Left ventricle myocardium inferior (tissue), 1 donor: ENCODE data around the gene PTH2. TPM values are rescaled to one million over a fixed set of nuclear protein-coding genes. Genes with fewer than 3 reads are reported as not detected.

Experiments used
- DNase-seq: peaks from one replicate; pipeline ENCODE4 v3.0.0-alpha.2; 2020
- H3K27ac ChIP-seq: fragments of 200-600 bp; replicated peaks from 2 replicates; pipeline ENCODE4 v1.8.0; 2021
- H3K27me3 ChIP-seq: fragments of 200-600 bp; 2 replicates; pipeline ENCODE4 v1.8.0; 2021; ENCODE audit warnings: low read depth
- H3K36me3 ChIP-seq: fragments of 200-600 bp; 2 replicates; pipeline ENCODE4 v1.8.0; 2021
- H3K4me1 ChIP-seq: fragments of 200-600 bp; 2 replicates; pipeline ENCODE4 v1.8.0; 2021
- H3K4me3 ChIP-seq: fragments of 200-600 bp; 2 replicates; pipeline ENCODE4 v1.8.0; 2021; ENCODE audit warnings: mild to moderate bottlenecking, moderate library complexity
- H3K9me3 ChIP-seq: fragments of 200-600 bp; replicated peaks from 2 replicates; pipeline ENCODE4 v1.8.0; 2021
- intact Hi-C: fragments of 100-400 bp; cut with micrococcal nuclease; formaldehyde crosslinking; loops from one replicate; pipeline ENCODE4 v1.11.0; 2022
- total RNA-seq: library from RNA; stranded (reverse); fragmentation: NEBNext Ultra II Directional; extraction: Animal tissue kit (Norgen Biotek cat#: 25700); gene quantifications from one replicate; pipeline ENCODE4 v1.2.1, GENCODE V29; 2021
- TF ChIP-seq, protein P1 (sequence below): fragments of 200-600 bp; IDR thresholded peaks from 2 replicates; pipeline ENCODE4 v1.8.0; 2021; ENCODE audit warnings: antibody characterized with exemption, mild to moderate bottlenecking, borderline replicate concordance
- donor health status: DM: no; HTN: yes; CAD: no; lungs with severe emphysema.

Gene PTH2
- total RNA-seq, 1 donor from 2014 or later = not detected

DNA sequence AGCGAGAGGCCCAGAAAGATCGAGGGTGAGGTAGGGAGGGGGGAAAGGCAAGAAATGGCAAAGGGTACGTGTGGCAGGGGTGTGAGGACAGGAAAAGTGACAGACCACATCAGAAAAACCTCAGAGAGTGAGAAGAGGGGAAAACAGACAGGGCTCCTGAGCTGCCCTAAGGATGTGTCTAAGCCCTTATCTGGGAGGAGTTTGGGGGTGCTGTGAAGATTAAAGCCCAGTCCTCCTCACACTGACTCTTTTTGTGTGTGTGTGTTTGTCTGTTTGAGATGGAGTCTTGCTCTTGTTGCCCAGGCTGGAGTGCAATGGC is 703 bp upstream of the PTH2 start:
- DNase-seq = no peak
- H3K9me3 ChIP-seq = no peaks in the 10 kb centered on the region
- intact Hi-C loops = no loop called here
- no peaks in the 10 kb centered on the region for H3K36me3 ChIP-seq
- H3K27me3 ChIP-seq = peaks cover 100% of the 10 kb centered on the region
- H3K27ac ChIP-seq = no peak overlapping the region
- TF ChIP-seq, protein P1, sequence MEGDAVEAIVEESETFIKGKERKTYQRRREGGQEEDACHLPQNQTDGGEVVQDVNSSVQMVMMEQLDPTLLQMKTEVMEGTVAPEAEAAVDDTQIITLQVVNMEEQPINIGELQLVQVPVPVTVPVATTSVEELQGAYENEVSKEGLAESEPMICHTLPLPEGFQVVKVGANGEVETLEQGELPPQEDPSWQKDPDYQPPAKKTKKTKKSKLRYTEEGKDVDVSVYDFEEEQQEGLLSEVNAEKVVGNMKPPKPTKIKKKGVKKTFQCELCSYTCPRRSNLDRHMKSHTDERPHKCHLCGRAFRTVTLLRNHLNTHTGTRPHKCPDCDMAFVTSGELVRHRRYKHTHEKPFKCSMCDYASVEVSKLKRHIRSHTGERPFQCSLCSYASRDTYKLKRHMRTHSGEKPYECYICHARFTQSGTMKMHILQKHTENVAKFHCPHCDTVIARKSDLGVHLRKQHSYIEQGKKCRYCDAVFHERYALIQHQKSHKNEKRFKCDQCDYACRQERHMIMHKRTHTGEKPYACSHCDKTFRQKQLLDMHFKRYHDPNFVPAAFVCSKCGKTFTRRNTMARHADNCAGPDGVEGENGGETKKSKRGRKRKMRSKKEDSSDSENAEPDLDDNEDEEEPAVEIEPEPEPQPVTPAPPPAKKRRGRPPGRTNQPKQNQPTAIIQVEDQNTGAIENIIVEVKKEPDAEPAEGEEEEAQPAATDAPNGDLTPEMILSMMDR = no peak
- peaks cover 53% of the 10 kb centered on the region for H3K4me1 ChIP-seq
- no peak overlapping the region for H3K4me3 ChIP-seq

DNA sequence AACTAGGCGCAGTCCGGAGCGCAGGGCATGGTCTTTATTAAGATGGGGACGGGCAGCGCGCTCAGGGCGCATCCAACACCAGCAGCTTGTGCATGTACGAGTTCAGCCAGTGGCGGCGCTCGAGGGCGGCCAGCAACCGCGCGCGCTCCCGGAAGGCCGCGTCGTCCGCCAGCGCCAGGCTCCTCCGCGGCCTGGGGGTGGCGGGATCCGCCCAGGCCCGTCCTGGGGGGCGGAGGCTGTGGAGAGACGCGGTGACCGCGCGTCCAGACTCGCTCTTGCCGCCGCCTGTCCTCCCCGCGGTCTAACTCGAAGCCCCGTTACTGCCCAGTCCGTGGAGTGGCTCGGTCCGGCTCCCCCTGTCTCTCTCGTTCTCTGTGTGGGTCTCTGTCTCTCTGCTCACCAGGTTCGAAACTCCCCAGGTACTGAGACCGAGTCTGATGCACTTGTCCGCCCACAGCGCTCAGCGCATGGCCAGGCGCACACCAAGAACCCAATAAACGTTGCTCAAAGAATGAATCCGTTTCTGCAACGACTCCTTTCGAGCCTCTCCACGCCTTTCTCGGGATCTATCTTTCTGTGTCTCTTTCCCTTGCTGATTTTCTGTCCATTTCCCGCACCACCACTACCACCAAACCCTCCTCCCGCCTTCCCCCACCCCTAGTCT is 702 bp downstream of the PTH2 start:
- Histone ChIP-seq H3K36me3 (no peaks in the 10 kb centered on the region), H3K27ac (no peak overlapping the region), H3K9me3 (no peaks in the 10 kb centered on the region), H3K27me3 (peaks cover 100% of the 10 kb centered on the region), H3K4me3 (peak overlapping the region; percentile 56), H3K4me1 (peaks cover 41% of the 10 kb centered on the region)
- TF ChIP-seq, protein P1 = peak; percentile 63
- DNase-seq = peak; percentile 38
- intact Hi-C loops = no loop called here

DNA sequence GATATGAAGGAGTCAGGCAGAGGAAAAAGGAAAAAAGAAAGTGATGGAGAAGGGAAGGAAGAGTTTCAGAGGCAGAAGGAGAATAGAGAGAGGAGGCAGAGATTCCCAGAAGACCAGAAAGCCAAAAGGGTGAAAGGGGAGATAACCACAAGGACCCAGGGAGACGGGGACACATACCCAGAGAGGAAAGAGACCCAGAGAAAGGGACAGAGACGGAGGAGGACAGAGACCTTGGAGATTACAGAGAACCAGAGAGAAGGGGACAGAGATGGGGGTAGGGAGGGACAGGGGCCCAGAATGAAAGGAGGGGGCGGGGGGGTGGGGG is 1.4 kb downstream of the PTH2 start:
- Histone ChIP-seq H3K36me3 (no peaks in the 10 kb centered on the region), H3K4me1 (peaks cover 41% of the 10 kb centered on the region), H3K27ac (no peak overlapping the region), H3K9me3 (no peaks in the 10 kb centered on the region), H3K27me3 (peaks cover 100% of the 10 kb centered on the region), H3K4me3 (peak overlapping the region; percentile 56)
- no peak for DNase-seq
- intact Hi-C loops = no loop called here
- TF ChIP-seq, protein P1 = no peak

DNA sequence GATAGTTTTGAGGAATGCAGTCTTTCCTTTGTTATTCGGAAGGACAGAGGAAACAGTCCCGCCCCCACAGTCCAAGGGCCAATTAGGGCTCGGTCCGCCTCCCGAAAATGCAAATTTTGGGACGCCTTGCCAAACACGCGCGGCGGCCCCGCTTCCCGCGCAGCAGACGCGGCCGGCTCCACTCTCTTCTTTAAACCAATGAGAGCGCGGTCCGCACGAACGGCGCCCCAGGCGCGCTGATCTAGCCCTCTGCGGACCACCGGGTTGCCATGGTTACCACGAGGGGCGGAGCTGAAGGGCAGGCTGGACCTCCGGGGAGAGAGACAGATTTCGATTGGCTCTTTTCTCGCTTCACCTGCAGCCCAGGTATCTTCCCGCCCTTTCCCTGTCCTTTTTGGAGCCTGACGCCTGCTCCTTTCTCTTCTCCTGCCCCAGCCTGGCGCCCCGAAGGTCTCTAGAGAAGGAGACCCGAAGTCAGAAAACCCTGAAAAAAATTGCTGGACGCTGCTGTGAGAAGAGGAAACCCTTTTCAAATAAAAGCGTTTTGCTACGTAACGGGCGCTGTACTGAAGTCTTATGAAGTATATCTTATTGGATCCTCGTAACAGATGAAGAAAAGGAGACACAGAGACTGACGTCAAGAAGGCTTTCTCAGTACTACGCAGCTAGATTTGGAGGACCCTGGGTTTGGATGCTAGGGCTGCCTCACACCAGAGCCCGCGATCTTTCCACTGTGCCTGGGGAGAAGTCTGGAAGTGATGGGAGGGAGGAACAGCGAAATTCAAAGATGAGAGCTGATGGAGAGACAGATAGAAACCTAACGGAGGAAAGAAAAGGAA is 2.0 kb downstream of the PTH2 start:
- TF ChIP-seq, protein P1 = no peak
- peak overlapping the region; percentile 56 for H3K4me3 ChIP-seq

DNA sequence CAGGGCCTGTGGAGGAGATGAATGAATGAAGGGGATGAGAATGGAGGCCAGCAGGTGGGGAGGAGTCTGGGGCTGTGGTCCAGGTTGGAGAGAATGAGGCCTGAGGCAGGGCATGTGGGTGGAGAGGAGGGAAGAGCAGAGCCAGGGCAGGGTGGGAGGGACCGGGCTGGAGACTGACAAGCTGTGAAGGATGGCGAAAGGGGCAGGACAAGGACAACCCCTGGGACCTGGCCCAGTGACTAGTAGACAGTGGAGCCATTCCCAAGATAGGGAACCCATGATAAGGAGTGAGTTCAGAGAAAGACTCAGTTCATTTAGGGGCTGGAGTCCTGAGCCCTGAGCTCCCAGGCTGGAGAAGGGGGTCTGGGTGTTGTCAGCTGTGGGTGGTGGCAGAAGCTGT is 3.0 kb downstream of the PTH2 start:
- H3K27ac ChIP-seq = no peak overlapping the region
- H3K4me1 ChIP-seq = peaks cover 35% of the 10 kb centered on the region
- intact Hi-C loops = no loop called here
- TF ChIP-seq, protein P1 = no peak
- DNase-seq = no peak
- no peaks in the 10 kb centered on the region for H3K36me3 ChIP-seq
- peaks cover 100% of the 10 kb centered on the region for H3K27me3 ChIP-seq
- H3K9me3 ChIP-seq = no peaks in the 10 kb centered on the region
- no peak overlapping the region for H3K4me3 ChIP-seq

More for the DNA sequence above, 2.0 kb downstream of the PTH2 start:
- no peak overlapping the region for H3K27ac ChIP-seq
- DNase-seq = peak; percentile 71
- no peaks in the 10 kb centered on the region for H3K9me3 ChIP-seq
- peaks cover 100% of the 10 kb centered on the region for H3K27me3 ChIP-seq
- intact Hi-C loops = no loop called here
- peaks cover 39% of the 10 kb centered on the region for H3K4me1 ChIP-seq
- H3K36me3 ChIP-seq = no peaks in the 10 kb centered on the region
